ENCODE data around the gene PROSER3. TPM values are rescaled to one million over a fixed set of nuclear protein-coding genes. Genes with fewer than 3 reads are reported as not detected.

The PROSER3 gene
- total and polyA plus RNA-seq, 7 donors = 4.2 to 16.2 (median 8.7) TPM

- intact Hi-C loops (cut with DNase I) = no loop called here
- H3K27ac ChIP-seq = no peak overlapping the region
- TF ChIP-seq, protein P1, sequence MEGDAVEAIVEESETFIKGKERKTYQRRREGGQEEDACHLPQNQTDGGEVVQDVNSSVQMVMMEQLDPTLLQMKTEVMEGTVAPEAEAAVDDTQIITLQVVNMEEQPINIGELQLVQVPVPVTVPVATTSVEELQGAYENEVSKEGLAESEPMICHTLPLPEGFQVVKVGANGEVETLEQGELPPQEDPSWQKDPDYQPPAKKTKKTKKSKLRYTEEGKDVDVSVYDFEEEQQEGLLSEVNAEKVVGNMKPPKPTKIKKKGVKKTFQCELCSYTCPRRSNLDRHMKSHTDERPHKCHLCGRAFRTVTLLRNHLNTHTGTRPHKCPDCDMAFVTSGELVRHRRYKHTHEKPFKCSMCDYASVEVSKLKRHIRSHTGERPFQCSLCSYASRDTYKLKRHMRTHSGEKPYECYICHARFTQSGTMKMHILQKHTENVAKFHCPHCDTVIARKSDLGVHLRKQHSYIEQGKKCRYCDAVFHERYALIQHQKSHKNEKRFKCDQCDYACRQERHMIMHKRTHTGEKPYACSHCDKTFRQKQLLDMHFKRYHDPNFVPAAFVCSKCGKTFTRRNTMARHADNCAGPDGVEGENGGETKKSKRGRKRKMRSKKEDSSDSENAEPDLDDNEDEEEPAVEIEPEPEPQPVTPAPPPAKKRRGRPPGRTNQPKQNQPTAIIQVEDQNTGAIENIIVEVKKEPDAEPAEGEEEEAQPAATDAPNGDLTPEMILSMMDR (IDR thresholded peaks at IDR 0.05) = no peak
- H3K9me3 ChIP-seq = no peaks in the 10 kb centered on the region
- H3K36me3 ChIP-seq (ENCODE audit: insufficient read depth in 1 of 2, low read depth in 1 of 2) = no peaks in the 10 kb centered on the region
- 52 to 61% (median 55%) methylated on average over 17 to 20 of the region's 20 CpGs for WGBS, 3 donors
- H3K27me3 ChIP-seq (ENCODE audit: insufficient read depth in 3 of 3, low read length in 2 of 3) = peaks cover 0 to 6% (median 0%) of the 10 kb centered on the region in 3 donors
- H3K4me3 ChIP-seq = no peak overlapping the region
- no peaks in the 10 kb centered on the region for H3K4me1 ChIP-seq
- DNase-seq (no peak), ATAC-seq (peak in 1 of 4 donors; percentile 43)
These were observed 33.2 kb downstream of the PROSER3 start for GRCh38 chr19:35790981-35791813.

DNA sequence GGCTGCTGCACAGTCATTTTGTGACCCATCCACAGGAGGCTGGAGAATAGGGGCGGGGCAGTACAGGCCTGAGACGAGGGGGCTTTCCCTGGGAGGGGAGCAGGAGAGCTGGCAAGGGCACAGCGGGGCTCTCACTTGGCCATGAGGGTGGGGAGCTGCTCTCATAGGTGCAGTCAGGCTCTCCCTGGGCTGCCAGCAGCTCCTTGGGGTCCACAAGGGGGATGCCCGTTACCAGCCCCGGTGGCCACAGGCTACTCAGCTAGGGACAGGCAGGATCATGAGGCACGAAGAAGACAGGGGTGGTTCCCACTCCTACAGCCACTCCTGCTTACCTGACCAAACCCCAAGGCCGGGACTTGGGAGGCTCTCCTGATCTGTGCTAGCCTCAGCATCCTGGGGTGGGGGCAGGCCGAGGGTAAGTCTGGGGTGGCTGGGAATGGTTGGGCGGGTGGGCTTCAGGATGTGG lies 33.9 kb downstream of the PROSER3 start:
- no peaks in the 10 kb centered on the region for H3K9me3 ChIP-seq
- H3K27me3 ChIP-seq (ENCODE audit: insufficient read depth in 3 of 3, low read length in 2 of 3) = peaks cover 0 to 12% (median under 1%) of the 10 kb centered on the region in 3 donors
- TF ChIP-seq, protein P1 (IDR thresholded peaks at IDR 0.05) = no peak
- ATAC-seq (no peak), DNase-seq (no peak)
- no peaks in the 10 kb centered on the region for H3K4me1 ChIP-seq
- no peaks in the 10 kb centered on the region for H3K36me3 ChIP-seq (ENCODE audit: insufficient read depth in 1 of 2, low read depth in 1 of 2)
- intact Hi-C loops (cut with DNase I) = no loop called here
- 85 to 86% (median 85%) methylated on average over 9 of the region's 9 CpGs for WGBS, 3 donors
- no peak overlapping the region for H3K27ac ChIP-seq
- H3K4me3 ChIP-seq = no peak overlapping the region

DNA sequence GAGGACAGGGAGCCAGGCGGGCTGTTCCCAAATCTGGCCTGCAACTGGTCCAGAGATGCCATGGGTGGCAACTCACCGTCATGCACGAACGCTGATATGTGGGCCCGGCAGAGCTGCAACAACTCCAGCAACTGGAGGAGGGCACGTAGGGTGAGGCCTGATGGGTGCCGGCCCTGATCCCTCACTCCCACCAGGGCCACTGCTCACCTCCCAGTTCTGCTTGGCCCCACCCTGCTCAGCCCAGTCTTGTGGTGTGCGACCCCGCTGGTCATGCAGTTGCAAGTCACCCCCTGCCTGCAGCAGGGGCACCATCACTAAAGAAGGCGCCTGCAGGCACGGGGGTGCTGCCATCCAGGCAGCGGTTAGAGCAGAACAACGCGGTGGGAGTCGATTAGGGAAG lies 34.3 kb downstream of the PROSER3 start:
- no peak for DNase-seq
- TF ChIP-seq, protein P1 (IDR thresholded peaks at IDR 0.05) = no peak
- H3K27ac ChIP-seq = no peak overlapping the region
- peaks cover 0 to 17% (median 3%) of the 10 kb centered on the region in 3 donors for H3K27me3 ChIP-seq (ENCODE audit: insufficient read depth in 3 of 3, low read length in 2 of 3)
- H3K4me1 ChIP-seq = no peaks in the 10 kb centered on the region
- ATAC-seq = no peak
- no peaks in the 10 kb centered on the region for H3K36me3 ChIP-seq (ENCODE audit: insufficient read depth in 1 of 2, low read depth in 1 of 2)
- H3K4me3 ChIP-seq = no peak overlapping the region
- no peaks in the 10 kb centered on the region for H3K9me3 ChIP-seq
- WGBS, 3 donors = 77 to 82% (median 79%) methylated on average over 15 of the region's 15 CpGs
- intact Hi-C loops (cut with DNase I) = no loop called here

DNA sequence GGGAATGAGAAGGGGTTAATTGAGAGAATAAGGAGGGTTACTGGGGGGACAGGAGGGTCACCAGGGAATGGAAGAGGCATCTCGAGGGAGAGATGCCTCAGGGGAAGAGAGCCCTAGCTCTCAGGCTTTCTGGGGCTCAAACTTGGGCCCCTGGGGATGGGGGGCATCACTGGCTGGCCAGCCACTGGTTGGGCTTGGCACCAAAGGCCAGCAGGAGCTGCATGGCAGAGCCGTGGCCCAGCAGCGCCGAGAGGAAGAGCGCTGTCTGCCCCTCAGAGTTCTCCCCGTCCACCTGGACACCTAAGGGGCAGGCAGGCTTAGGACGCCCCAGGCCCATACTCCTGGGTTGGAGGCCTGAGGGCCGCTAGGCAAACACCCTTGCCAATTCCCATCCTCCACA lies 34.9 kb downstream of the PROSER3 start:
- intact Hi-C loops (cut with DNase I) = no loop called here
- H3K27me3 ChIP-seq (ENCODE audit: insufficient read depth in 3 of 3, low read length in 2 of 3) = peaks cover 0 to 22% (median 7%) of the 10 kb centered on the region in 3 donors
- no peaks in the 10 kb centered on the region for H3K9me3 ChIP-seq
- TF ChIP-seq, protein P1 (IDR thresholded peaks at IDR 0.05) = no peak
- no peak for DNase-seq
- H3K27ac ChIP-seq = no peak overlapping the region
- H3K4me1 ChIP-seq = no peaks in the 10 kb centered on the region
- no peak for ATAC-seq
- H3K36me3 ChIP-seq (ENCODE audit: insufficient read depth in 1 of 2, low read depth in 1 of 2) = no peaks in the 10 kb centered on the region
- H3K4me3 ChIP-seq = no peak overlapping the region
- WGBS, 3 donors = 65 to 81% (median 72%) methylated on average over 8 of the region's 8 CpGs

Measured in psoas muscle (tissue), 8 donors.